GM12872 (cell line): ENCODE results near the gene CRB2.

Experiments used
- CTCF ChIP-seq: IDR thresholded peaks from 3 replicates; pipeline ENCODE4 v1.5.1; 2011; ENCODE audit warnings: low read depth, mild to moderate bottlenecking, low read length, moderate library complexity; ENCODE audit not compliant: insufficient read depth

The CRB2 gene

GRCh38 chr9:123331346-123332060, 24.5 kb upstream of the CRB2 start:
- no peak for TF ChIP-seq CTCF

- TF ChIP-seq CTCF, result no peak
Observed at GRCh38 chr9:123334639-123335038, 21.4 kb upstream of the CRB2 start.

GRCh38 chr9:123335193-123335985, 20.6 kb upstream of the CRB2 start:
- TF ChIP-seq CTCF, result no peak

GRCh38 chr9:123335986-123336329, 20.0 kb upstream of the CRB2 start:
- TF ChIP-seq CTCF, result no peak

GRCh38 chr9:123336449-123336848, 19.5 kb upstream of the CRB2 start:
- no peak for TF ChIP-seq CTCF

- TF ChIP-seq CTCF, result no peak
Observed at GRCh38 chr9:123336959-123337358, 19.0 kb upstream of the CRB2 start.

- no peak for TF ChIP-seq CTCF
Observed at GRCh38 chr9:123337971-123338370, 18.0 kb upstream of the CRB2 start.
